Trophoblast cell (in vitro differentiated cells and primary cell): ENCODE measurements around the gene SIAE.
A peak's percentile ranks its signal among the peaks of the same experiment; 100 is the strongest.

Experiments used
- DNase-seq, 2 donors: peaks; one replicate each; pipeline ENCODE4 v3.0.0-alpha.2; 2016
- H2AFZ ChIP-seq: 2 replicates; pipeline ENCODE4 v1.6.1; 2013; ENCODE audit warnings: low read length, moderate library complexity, mild to moderate bottlenecking; ENCODE audit not compliant: insufficient read depth, poor library complexity
- H2AK5ac ChIP-seq: 2 replicates; pipeline ENCODE4 v1.6.1; 2013; ENCODE audit warnings: mild to moderate bottlenecking, low read length
- H2BK120ac ChIP-seq: 2 replicates; pipeline ENCODE4 v1.6.1; 2013; ENCODE audit warnings: low read length, mild to moderate bottlenecking, moderate library complexity; ENCODE audit not compliant: insufficient read depth, poor library complexity
- H2BK12ac ChIP-seq: 2 replicates; pipeline ENCODE4 v1.6.1; 2013; ENCODE audit warnings: mild to moderate bottlenecking, low read length, moderate library complexity
- H2BK5ac ChIP-seq: 2 replicates; pipeline ENCODE4 v1.6.1; 2013; ENCODE audit warnings: low read length, low read depth, moderate library complexity, mild to moderate bottlenecking; ENCODE audit not compliant: poor library complexity
- H3K14ac ChIP-seq: 2 replicates; pipeline ENCODE4 v1.6.1; 2013; ENCODE audit warnings: mild to moderate bottlenecking, low read length
- H3K18ac ChIP-seq: 2 replicates; pipeline ENCODE4 v1.6.1; 2013; ENCODE audit warnings: mild to moderate bottlenecking, low read length
- H3K23ac ChIP-seq: 2 replicates; pipeline ENCODE4 v1.6.1; 2013; ENCODE audit warnings: low read length
- H3K27ac ChIP-seq: 2 replicates; pipeline ENCODE4 v1.5.1; 2013; ENCODE audit warnings: low read depth, mild to moderate bottlenecking, inconsistent platforms, low read length, moderate library complexity
- H3K27me3 ChIP-seq: 2 replicates; pipeline ENCODE4 v1.6.1; 2013; ENCODE audit warnings: inconsistent platforms, mild to moderate bottlenecking, low read length, moderate library complexity; ENCODE audit not compliant: insufficient read depth
- H3K36me3 ChIP-seq, 2 experiments: 1 replicate in 1 of 2; 2 replicates in 1 of 2; pipeline ENCODE4 v1.6.1; 2013; ENCODE audit warnings: low read length in 2 of 2, mild to moderate bottlenecking in 2 of 2, moderate library complexity in 1 of 2; ENCODE audit not compliant: insufficient read depth in 2 of 2, control insufficient read depth in 1 of 2
- H3K4ac ChIP-seq: 2 replicates; pipeline ENCODE4 v1.6.1; 2013; ENCODE audit warnings: low read depth, mild to moderate bottlenecking, low read length, moderate library complexity
- H3K4me1 ChIP-seq, 2 experiments: 1 replicate in 1 of 2; 2 replicates in 1 of 2; pipeline ENCODE4 v1.6.1; 2013; ENCODE audit warnings: low read length in 2 of 2, mild to moderate bottlenecking in 2 of 2, moderate library complexity in 1 of 2; ENCODE audit not compliant: insufficient read depth in 2 of 2, control insufficient read depth in 1 of 2
- H3K4me2 ChIP-seq: 2 replicates; pipeline ENCODE4 v1.6.1; 2013; ENCODE audit warnings: inconsistent platforms, mild to moderate bottlenecking, low read length, moderate library complexity
- H3K4me3 ChIP-seq: 2 replicates; pipeline ENCODE4 v1.5.1; 2013; ENCODE audit warnings: mild to moderate bottlenecking, low read depth, low read length, inconsistent platforms
- H3K79me1 ChIP-seq: one replicate; pipeline ENCODE4 v1.6.1; 2013; ENCODE audit warnings: low read length
- H3K79me2 ChIP-seq: 2 replicates; pipeline ENCODE4 v1.6.1; 2013; ENCODE audit warnings: low read length, mild to moderate bottlenecking; ENCODE audit not compliant: control insufficient read depth, insufficient read depth, poor library complexity
- H3K9ac ChIP-seq: 2 replicates; pipeline ENCODE4 v1.6.1; 2013; ENCODE audit warnings: mild to moderate bottlenecking, low read length
- H3K9me3 ChIP-seq: 2 replicates; pipeline ENCODE4 v1.6.1; 2013; ENCODE audit warnings: low read depth, mild to moderate bottlenecking, control low read depth, inconsistent platforms, low read length; ENCODE audit not compliant: insufficient read depth
- H4K12ac ChIP-seq: 2 replicates; pipeline ENCODE4 v1.6.1; 2013; ENCODE audit warnings: low read depth, mild to moderate bottlenecking, low read length, moderate library complexity
- H4K8ac ChIP-seq: 2 replicates; pipeline ENCODE4 v1.6.1; 2013; ENCODE audit warnings: low read depth, mild to moderate bottlenecking, low read length, moderate library complexity
- H4K91ac ChIP-seq: one replicate; pipeline ENCODE4 v1.6.1; 2013; ENCODE audit warnings: low read depth, mild to moderate bottlenecking, low read length, moderate library complexity
- WGBS: extraction: QIAGEN DNeasy Blood & Tissue Kit; methylation state at CpG from one replicate; pipeline ENCODE4 v1.1.7; 2013; ENCODE audit warnings: missing lambda C conversion rate; ENCODE audit not compliant: insufficient read length, insufficient coverage; ENCODE audit errors: extremely low coverage; 5-methylcytosine and 5-hydroxymethylcytosine counted together

The SIAE gene

DNA sequence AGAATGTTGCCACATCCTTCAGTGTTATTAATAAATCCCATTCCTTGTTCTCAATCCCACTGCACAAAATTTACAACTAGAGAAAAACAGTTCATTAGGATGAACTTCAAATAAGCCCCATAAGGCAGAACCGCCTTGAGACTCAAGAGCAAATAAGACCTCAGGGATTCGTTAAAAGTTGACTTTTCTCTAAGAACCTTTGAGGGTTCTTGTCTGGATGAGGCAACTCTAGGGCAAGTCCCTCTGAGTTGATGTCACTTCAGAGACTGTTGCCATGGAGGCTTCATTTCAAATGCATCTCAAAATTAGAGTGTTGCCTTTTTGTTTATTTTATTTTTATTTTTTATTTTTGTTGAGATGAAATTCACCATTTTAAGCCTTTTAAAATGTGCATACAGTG is 82.1 kb downstream of the SIAE start:
- Histone ChIP-seq H3K18ac (no peak overlapping the region), H3K27ac (no peak overlapping the region), H4K12ac (no peak overlapping the region), H2AFZ (no peak overlapping the region), H3K79me2 (no peaks in the 10 kb centered on the region), H3K9ac (no peak overlapping the region), H3K4ac (no peak overlapping the region), H3K4me2 (no peak overlapping the region), H2BK5ac (no peak overlapping the region), H3K27me3 (no peaks in the 10 kb centered on the region), H3K4me1 (no peaks in the 10 kb centered on the region), H2AK5ac (no peak overlapping the region), H3K23ac (no peak overlapping the region), H3K4me3 (no peak overlapping the region), H3K79me1 (no peaks in the 10 kb centered on the region), H3K14ac (no peak overlapping the region), H2BK120ac (no peak overlapping the region), H3K9me3 (no peaks in the 10 kb centered on the region), H2BK12ac (no peak overlapping the region), H3K36me3 (no peaks in the 10 kb centered on the region), H4K91ac (no peak overlapping the region), H4K8ac (no peak overlapping the region)
- WGBS, result no CpG with 5 or more reads among the region's 2 CpGs
- no peak for DNase-seq

DNA sequence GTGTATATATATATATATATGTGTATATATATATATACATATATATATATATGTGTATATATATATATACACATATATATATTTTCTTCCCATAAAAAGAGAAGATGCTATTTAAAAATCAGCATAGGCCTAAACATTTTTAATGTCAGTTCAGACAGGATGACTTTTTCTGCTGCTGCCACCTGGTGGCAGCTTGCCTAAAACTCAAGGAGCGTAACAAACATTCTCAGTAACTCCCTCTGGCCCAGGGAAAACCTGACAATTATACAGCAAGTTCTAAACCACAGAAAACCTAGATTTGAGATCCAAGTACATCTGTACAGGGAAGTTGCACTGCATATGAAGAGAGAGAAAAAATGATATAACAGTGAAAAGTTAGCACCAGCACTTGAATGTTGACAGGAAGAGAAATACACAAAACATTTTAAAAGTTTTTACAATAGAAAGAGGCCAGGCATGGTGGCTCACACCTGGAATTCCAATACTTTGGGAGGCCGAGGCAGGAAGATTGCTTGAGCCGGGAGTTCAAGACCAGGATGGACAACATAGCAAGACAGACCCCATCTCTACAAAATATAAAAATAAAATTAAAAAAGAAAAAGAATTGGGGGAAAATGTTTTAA is 87.2 kb downstream of the SIAE start:
- H3K79me2 ChIP-seq, result no peaks in the 10 kb centered on the region
- WGBS, result no CpG with 5 or more reads among the region's 3 CpGs
- no peak overlapping the region for H3K27ac ChIP-seq
- no peaks in the 10 kb centered on the region for H3K4me1 ChIP-seq
- no peak overlapping the region for H2BK120ac ChIP-seq
- no peak overlapping the region for H3K4ac ChIP-seq
- no peak overlapping the region for H2BK12ac ChIP-seq
- no peak overlapping the region for H4K8ac ChIP-seq
- no peak overlapping the region for H4K91ac ChIP-seq
- H3K27me3 ChIP-seq, result no peaks in the 10 kb centered on the region
- no peak overlapping the region for H3K18ac ChIP-seq
- H2AK5ac ChIP-seq, result no peak overlapping the region
- H3K9me3 ChIP-seq, result no peaks in the 10 kb centered on the region
- no peak overlapping the region for H2AFZ ChIP-seq
- H3K4me2 ChIP-seq, result no peak overlapping the region
- H2BK5ac ChIP-seq, result no peak overlapping the region
- H3K4me3 ChIP-seq, result no peak overlapping the region
- H4K12ac ChIP-seq, result no peak overlapping the region
- H3K9ac ChIP-seq, result no peak overlapping the region
- peak; percentile 62 to 80 for DNase-seq
- H3K14ac ChIP-seq, result no peak overlapping the region
- no peaks in the 10 kb centered on the region for H3K36me3 ChIP-seq
- H3K23ac ChIP-seq, result no peak overlapping the region
- H3K79me1 ChIP-seq, result no peaks in the 10 kb centered on the region

DNA sequence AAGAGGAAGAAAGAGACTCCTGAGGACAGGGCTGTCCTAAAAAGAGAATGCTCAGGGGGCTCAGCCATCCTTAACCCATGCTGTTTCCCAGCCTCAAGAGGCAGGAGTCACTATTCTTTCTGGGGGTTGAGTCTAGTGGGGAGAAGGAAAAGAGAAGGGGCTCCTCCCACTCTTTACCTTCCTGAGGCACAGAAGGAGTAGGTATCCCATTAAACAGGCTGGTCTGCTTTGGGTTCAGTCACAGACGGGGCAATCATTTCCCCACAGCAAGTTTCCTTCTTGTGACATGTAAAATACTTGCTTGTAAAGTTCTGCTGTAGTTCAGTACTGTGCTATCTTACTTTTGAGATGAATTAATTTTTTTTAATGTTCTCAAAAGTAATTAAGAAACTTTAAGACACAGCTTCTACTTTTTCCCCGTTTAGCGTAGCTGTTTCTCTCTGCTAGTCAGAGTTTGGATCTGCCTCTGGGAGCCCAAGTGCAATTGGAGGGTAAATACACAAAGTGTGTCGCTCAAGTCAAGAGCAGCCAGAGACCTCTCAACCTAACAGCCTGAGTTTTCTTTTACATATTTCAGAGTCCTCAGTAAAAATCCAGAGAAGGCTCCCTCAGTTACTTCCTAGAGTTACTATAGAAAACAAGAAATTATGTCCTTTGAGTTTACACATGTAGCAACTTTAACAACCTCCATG is 88.7 kb downstream of the SIAE start:
- Histone ChIP-seq H3K27ac (no peak overlapping the region), H2AK5ac (no peak overlapping the region), H3K9me3 (no peaks in the 10 kb centered on the region), H3K4me3 (no peak overlapping the region), H4K8ac (no peak overlapping the region), H3K9ac (no peak overlapping the region), H3K4me2 (no peak overlapping the region), H3K4ac (no peak overlapping the region), H3K18ac (no peak overlapping the region), H3K14ac (no peak overlapping the region), H3K79me2 (no peaks in the 10 kb centered on the region), H3K36me3 (no peaks in the 10 kb centered on the region), H2AFZ (no peak overlapping the region), H4K91ac (no peak overlapping the region), H2BK5ac (no peak overlapping the region), H3K79me1 (no peaks in the 10 kb centered on the region), H3K23ac (no peak overlapping the region), H3K27me3 (no peaks in the 10 kb centered on the region), H3K4me1 (no peaks in the 10 kb centered on the region), H2BK12ac (no peak overlapping the region), H2BK120ac (no peak overlapping the region), H4K12ac (no peak overlapping the region)
- no peak for DNase-seq
- no CpG with 5 or more reads among the region's 4 CpGs for WGBS

DNA sequence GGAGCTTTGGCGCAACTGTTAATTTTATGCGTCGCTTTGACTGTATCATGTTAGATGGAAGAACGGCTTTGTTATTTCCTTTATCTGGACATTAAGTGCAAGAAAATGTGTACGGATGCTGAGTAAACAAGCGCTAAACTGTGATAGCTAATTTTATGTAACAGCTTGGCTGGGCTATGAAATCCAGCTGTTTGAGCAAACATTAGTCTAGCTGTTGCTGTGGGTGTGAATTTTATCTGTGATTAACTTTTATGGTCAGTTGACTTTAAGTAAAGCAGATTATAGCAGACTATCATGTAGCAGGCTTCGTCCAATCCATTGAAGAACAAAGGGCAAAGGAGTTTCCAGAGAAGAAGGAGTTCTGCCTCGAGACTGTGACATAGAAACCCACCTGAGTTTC is 89.8 kb downstream of the SIAE start:
- Histone ChIP-seq H4K91ac (no peak overlapping the region), H2BK120ac (no peak overlapping the region), H3K4me2 (no peak overlapping the region), H3K9me3 (no peaks in the 10 kb centered on the region), H3K4ac (no peak overlapping the region), H2BK5ac (no peak overlapping the region), H3K27me3 (no peaks in the 10 kb centered on the region), H3K79me1 (no peaks in the 10 kb centered on the region), H3K23ac (no peak overlapping the region), H3K4me1 (no peaks in the 10 kb centered on the region), H3K14ac (no peak overlapping the region), H3K18ac (no peak overlapping the region), H3K4me3 (no peak overlapping the region), H3K27ac (no peak overlapping the region), H4K12ac (no peak overlapping the region), H2AK5ac (no peak overlapping the region), H2BK12ac (no peak overlapping the region), H3K79me2 (no peaks in the 10 kb centered on the region), H3K9ac (no peak overlapping the region), H2AFZ (no peak overlapping the region), H3K36me3 (no peaks in the 10 kb centered on the region), H4K8ac (no peak overlapping the region)
- no CpG with 5 or more reads among the region's 8 CpGs for WGBS
- DNase-seq, result no peak
